Measurements from ENCODE around the gene SMIM14.
"Not testable (repeated sequence)": the region's sequence is repeated elsewhere in the genome, so short reads cannot be mapped to it uniquely, and the experiment has no call there.

The SMIM14 gene

GRCh38 chr4:39638354-39639239, at the start of gene SMIM14:
TSS of gene SMIM14 (minus strand) at chr4:39638865. CDS start at chr4:39605145, 33,720 bp downstream.
- no peak for DNase-seq (ENCODE audit: low read depth)

GRCh38 chr4:39687014-39687413, 48.3 kb upstream of the SMIM14 start:
- DNase-seq (ENCODE audit: low read depth) = no peak

- DNase-seq (ENCODE audit: low read depth) = no peak
Measured at GRCh38 chr4:39685990-39686389, 47.3 kb upstream of the SMIM14 start.

- DNase-seq (ENCODE audit: low read depth) = no peak
Measured at GRCh38 chr4:39682138-39682537, 43.5 kb upstream of the SMIM14 start.

GRCh38 chr4:39681003-39681402, 42.3 kb upstream of the SMIM14 start:
- DNase-seq (ENCODE audit: low read depth) = not testable (repeated sequence)

GRCh38 chr4:39675681-39676080, 37.0 kb upstream of the SMIM14 start:
- DNase-seq (ENCODE audit: low read depth) = not testable (repeated sequence)

- DNase-seq (ENCODE audit: low read depth) = not testable (repeated sequence)
Measured at GRCh38 chr4:39670296-39670695, 31.6 kb upstream of the SMIM14 start.

GRCh38 chr4:39668887-39669286, 30.2 kb upstream of the SMIM14 start:
- DNase-seq (ENCODE audit: low read depth) = no peak

GRCh38 chr4:39667706-39668105, 29.0 kb upstream of the SMIM14 start:
- no peak for DNase-seq (ENCODE audit: low read depth)

GRCh38 chr4:39664828-39665731, 26.4 kb upstream of the SMIM14 start:
- DNase-seq (ENCODE audit: low read depth) = no peak

- DNase-seq (ENCODE audit: low read depth) = no peak
Measured at GRCh38 chr4:39662683-39663082, 24.0 kb upstream of the SMIM14 start.

GRCh38 chr4:39660757-39661156, 22.1 kb upstream of the SMIM14 start:
- no peak for DNase-seq (ENCODE audit: low read depth)

- no peak for DNase-seq (ENCODE audit: low read depth)
Measured at GRCh38 chr4:39660045-39660444, 21.4 kb upstream of the SMIM14 start.

GRCh38 chr4:39658756-39659155, 20.1 kb upstream of the SMIM14 start:
- DNase-seq (ENCODE audit: low read depth) = no peak

GRCh38 chr4:39657465-39657864, 18.8 kb upstream of the SMIM14 start:
- no peak for DNase-seq (ENCODE audit: low read depth)

- not testable (repeated sequence) for DNase-seq (ENCODE audit: low read depth)
Measured at GRCh38 chr4:39656638-39657037, 18.0 kb upstream of the SMIM14 start.

- DNase-seq (ENCODE audit: low read depth) = no peak
Measured at GRCh38 chr4:39655876-39656275, 17.2 kb upstream of the SMIM14 start.

GRCh38 chr4:39655211-39655610, 16.5 kb upstream of the SMIM14 start:
- no peak for DNase-seq (ENCODE audit: low read depth)

GRCh38 chr4:39651586-39651985, 12.9 kb upstream of the SMIM14 start:
- DNase-seq (ENCODE audit: low read depth) = not testable (repeated sequence)

GRCh38 chr4:39649639-39650265, 11.1 kb upstream of the SMIM14 start:
- no peak for DNase-seq (ENCODE audit: low read depth)

- DNase-seq (ENCODE audit: low read depth) = no peak
Measured at GRCh38 chr4:39648827-39649558, 10.3 kb upstream of the SMIM14 start.

- DNase-seq (ENCODE audit: low read depth) = no peak
Measured at GRCh38 chr4:39648213-39648612, 9.5 kb upstream of the SMIM14 start.

Data from HS-5 (cell line).